GM12865 (cell line): ENCODE data around the gene SELENOO.

ENCODE experiments used
- DNase-seq: peaks from one replicate; pipeline ENCODE4 v3.0.0; 2010; ENCODE audit warnings: low read depth
- H3K4me3 ChIP-seq: 2 replicates; pipeline ENCODE4 v1.5.1; 2011; ENCODE audit warnings: mild to moderate bottlenecking, low read depth, low read length, control low read depth
- TF ChIP-seq, protein P1 (sequence below): IDR thresholded peaks from 2 replicates; pipeline ENCODE4 v1.5.1; 2011; ENCODE audit warnings: low read length, control low read depth, low read depth, inconsistent platforms; ENCODE audit not compliant: insufficient read depth; ENCODE audit errors: missing control alignments

The SELENOO gene

DNA sequence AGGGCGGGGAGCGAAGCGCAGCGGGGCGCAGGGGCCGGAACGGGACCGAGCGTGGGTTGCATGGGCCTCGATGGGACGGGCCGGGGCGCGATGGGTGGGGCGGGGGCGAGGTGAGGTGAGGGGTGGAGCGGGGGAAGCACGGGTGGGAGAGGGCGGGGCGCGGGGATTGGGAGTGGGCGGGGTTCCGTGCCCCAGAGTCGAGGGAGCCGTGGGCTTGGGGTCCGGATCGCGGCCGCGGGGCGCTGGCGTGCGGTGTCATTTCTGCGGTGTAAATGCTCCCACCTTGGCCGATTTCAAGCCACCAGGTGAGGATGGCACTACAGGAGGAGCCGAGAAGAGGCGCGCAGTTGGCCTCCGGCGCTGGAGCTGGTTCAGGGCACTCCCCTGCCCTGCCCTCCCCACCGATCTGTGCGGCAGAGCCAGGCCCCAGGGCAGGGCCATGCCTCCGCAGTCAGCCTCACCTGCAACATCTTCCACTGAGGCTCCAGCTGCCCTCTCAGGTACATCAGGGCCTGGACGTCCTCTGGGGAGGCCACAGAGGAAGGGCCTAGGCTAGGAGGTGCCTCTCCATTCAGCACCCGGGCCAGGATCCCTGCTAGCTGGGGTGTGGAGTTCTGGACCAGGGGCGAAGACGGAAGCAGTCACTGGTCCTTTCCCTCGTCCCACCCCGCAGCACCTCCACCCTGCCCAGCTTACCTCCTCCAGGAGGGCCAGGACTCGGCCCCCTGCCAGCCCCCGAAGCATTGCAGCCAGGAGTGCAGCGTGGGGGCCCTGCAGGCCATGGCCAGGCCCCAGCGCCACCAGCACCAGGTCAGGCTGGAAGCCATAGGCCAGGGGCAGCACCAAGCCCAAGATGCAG is 44.6 kb downstream of the SELENOO start:
- no peak for DNase-seq
- H3K4me3 ChIP-seq, result peak overlapping the region; percentile 65
- TF ChIP-seq, protein P1, sequence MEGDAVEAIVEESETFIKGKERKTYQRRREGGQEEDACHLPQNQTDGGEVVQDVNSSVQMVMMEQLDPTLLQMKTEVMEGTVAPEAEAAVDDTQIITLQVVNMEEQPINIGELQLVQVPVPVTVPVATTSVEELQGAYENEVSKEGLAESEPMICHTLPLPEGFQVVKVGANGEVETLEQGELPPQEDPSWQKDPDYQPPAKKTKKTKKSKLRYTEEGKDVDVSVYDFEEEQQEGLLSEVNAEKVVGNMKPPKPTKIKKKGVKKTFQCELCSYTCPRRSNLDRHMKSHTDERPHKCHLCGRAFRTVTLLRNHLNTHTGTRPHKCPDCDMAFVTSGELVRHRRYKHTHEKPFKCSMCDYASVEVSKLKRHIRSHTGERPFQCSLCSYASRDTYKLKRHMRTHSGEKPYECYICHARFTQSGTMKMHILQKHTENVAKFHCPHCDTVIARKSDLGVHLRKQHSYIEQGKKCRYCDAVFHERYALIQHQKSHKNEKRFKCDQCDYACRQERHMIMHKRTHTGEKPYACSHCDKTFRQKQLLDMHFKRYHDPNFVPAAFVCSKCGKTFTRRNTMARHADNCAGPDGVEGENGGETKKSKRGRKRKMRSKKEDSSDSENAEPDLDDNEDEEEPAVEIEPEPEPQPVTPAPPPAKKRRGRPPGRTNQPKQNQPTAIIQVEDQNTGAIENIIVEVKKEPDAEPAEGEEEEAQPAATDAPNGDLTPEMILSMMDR, result no peak

DNA sequence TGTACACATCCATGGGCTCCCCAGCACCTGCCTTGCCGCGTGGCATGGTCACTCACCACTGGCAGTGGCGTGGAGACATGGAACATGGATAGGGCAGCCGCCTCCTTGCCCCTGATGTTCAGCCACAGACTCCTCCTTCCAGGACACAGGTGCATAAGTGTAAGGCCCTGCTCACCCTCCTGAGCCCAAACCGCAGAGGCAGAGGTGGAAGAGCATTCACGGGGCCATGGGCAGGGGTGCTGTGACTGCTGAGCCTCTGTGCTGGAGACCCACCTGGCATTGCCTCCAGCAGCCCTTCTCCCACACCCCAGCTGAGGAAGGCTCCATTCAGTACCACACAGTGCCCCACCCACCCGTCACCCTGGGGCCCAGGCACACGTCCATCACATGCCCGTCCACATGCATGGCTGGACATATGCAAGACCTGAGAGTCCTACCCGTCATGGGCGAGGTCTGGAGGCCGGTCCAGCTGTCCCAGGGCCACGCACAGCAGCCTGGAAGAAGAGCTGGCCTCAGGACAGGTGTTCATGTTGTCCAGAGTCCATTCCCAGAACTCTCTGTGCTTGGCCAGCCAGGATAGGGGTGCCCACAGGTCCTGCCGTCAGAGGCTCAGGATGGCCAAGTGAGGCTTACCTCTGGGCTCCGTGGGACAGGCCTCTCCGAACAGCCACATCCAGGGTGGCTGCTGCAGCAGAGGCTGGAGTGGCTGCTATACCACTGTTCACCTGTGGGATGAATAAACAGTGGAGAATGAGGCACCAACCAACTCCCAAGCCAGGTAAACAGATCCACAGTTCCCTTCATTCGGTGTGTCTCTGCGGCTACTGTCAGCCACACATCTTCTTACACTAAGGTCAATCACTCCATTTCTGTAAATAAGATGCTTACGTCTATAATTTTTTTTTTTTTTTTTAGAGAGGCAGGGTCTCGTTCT is 45.7 kb downstream of the SELENOO start:
- no peak overlapping the region for H3K4me3 ChIP-seq
- TF ChIP-seq, protein P1, result no peak
- DNase-seq, result no peak

DNA sequence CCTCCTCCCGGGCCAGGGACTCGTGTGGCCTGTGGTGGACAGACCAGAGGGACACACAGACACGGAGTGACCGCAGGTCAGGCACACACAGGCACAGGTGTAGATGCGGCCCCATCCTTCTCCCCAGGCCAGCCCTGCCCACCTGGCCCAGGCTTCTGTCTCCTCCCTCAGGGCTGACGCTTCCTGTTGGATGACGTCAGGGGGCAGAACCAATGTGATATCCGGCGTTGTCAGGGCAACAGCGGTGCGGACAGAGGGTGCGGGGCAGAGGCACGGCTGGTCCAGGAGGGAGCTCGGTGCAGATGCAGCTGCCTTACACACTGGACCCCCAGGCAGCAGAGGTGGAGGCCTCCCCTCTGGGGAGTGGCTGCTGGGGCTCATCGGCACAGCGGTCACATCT is 46.9 kb downstream of the SELENOO start:
- peak; percentile 86 for DNase-seq
- TF ChIP-seq, protein P1, result no peak
- H3K4me3 ChIP-seq, result no peak overlapping the region

DNA sequence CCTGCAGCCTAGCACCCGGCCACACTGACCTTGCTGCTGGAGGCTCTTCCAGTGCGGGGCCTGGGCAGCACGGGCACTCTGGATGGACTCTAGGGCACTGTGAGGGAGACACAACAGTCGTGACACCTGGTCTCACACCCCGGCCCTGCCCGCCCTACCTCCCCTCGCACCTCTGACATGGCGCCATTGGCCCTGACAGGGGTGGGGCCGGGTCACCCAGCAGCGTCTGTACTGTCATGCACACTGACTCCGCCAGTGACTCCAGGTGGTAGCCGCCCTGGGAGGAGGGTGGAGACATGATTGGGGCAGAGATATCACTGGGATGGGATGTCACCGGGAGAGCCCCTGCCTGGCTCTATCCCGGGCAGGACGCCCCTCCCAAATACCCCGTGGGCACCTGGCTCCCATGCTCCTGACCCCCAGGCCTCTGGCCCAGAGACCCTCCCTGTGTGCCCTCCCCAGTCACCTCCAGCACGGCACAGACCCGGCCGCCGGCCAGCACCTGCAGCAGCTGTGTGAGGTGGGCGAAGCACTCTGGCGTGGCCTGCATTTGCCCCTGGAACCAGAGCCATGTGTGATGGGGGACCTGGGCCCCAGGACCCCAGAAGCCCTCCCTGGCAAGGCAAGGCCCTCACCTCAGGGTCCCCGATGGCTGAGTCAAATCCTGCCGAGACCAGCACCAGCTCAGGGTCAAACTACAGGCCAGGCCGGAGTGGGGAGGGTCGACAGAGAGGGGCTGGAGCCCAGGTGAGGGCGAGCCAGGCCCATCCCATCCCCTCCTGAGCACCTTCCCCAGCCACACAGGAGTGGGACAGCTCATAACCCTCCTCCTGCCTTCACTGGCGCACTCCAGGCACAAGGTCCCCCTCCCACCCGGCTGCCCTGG is 47.6 kb downstream of the SELENOO start:
- TF ChIP-seq, protein P1, result no peak
- no peak overlapping the region for H3K4me3 ChIP-seq

DNA sequence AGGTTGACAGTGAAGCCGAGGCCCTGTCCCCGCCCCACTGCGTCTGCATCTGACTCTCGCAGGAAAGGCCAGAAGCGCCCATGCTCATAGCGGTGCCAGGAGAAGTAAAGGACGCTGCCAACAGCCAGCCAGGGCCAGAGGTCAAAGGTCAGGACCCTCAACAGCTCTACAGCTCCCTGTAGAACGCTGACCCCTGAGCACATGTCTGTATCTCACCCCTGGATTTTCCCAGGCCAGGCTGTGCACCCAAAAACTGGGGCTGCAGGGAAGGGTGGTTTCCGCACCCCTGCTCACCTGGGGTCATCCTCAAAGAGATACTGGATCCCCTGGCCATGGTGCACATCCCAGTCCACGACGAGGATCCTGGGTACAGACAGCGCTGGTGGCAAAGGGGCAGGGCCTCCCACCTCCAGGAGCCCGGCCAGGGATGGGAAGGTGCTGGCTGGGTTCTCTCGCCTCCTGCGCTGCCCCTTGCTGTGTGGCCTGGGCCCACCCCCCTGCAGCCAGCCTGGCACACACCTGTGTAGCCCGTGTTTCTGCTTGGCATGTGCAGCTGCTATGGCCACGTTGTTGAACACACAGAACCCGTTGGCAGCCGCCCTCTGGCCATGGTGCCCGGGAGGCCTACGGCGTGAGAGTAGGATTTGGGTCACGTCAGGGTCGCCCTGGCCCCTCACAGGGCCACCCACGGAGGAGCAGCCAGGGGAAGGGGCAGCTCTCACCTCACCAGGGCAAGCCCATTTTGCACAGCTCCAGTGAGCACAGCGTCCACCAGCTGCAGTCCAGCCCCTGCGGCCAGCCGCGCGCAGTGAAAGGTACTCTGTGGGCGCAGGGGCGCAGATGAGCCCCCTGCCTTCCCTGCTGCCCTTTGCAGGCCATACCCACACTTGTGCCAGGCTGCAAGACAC is 48.8 kb downstream of the SELENOO start:
- TF ChIP-seq, protein P1, result no peak
- DNase-seq, result no peak
- peak overlapping the region; percentile 96 for H3K4me3 ChIP-seq

More for the DNA sequence above, 47.6 kb downstream of the SELENOO start:
- no peak for DNase-seq

DNA sequence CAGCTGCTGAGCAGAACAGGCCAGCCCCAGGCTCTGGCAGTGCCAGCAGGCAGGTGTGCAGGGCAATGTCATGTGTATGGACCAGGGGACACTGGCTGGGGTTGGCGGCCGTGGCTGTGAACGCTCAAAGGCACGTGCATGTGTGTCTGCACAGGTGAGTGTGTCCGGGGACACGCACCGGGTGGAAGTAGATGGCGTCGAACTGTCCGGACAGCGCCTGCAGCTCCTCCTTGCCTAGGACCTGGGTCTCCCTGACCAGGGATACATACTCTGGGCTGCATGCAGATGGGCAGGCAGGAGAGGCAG is 49.4 kb downstream of the SELENOO start:
- peak overlapping the region; percentile 96 for H3K4me3 ChIP-seq
- TF ChIP-seq, protein P1, result no peak
- no peak for DNase-seq
